Adipocyte (in vitro differentiated cells): ENCODE results near the gene SH3RF1.

Experiments
- DNase-seq: peaks from one replicate; pipeline ENCODE4 v3.0.0-alpha.2; 2015; ENCODE audit warnings: low read depth
- H3K27me3 ChIP-seq: replicated peaks from 2 replicates; pipeline ENCODE4 v1.7.0; 2013; ENCODE audit warnings: mild to moderate bottlenecking, low read length, moderate library complexity; ENCODE audit not compliant: control insufficient read depth, insufficient read depth
- H3K36me3 ChIP-seq: 2 replicates; pipeline ENCODE4 v1.7.0; 2013; ENCODE audit warnings: low read length, mild to moderate bottlenecking, moderate library complexity; ENCODE audit not compliant: control insufficient read depth, insufficient read depth, severe bottlenecking
- H3K4me1 ChIP-seq: 2 replicates; pipeline ENCODE4 v1.7.0; 2013; ENCODE audit warnings: mild to moderate bottlenecking, low read length, moderate library complexity; ENCODE audit not compliant: control insufficient read depth, insufficient read depth
- H3K4me3 ChIP-seq: 2 replicates; pipeline ENCODE4 v1.7.0; 2013; ENCODE audit warnings: mild to moderate bottlenecking, low read length, moderate library complexity
- H3K9ac ChIP-seq: 2 replicates; pipeline ENCODE4 v1.7.0; 2013; ENCODE audit warnings: mild to moderate bottlenecking, low read length, moderate library complexity
- H3K9me3 ChIP-seq: 2 replicates; pipeline ENCODE4 v1.7.0; 2013; ENCODE audit warnings: mild to moderate bottlenecking, low read length, moderate library complexity; ENCODE audit not compliant: control insufficient read depth

Gene SH3RF1

GRCh38 chr4:169174247-169174646, 96.5 kb downstream of the SH3RF1 start:
- H3K27me3 ChIP-seq: no peaks in the 10 kb centered on the region
- H3K9me3 ChIP-seq: no peaks in the 10 kb centered on the region
- no peak for DNase-seq
- no peaks in the 10 kb centered on the region for H3K4me1 ChIP-seq
- H3K4me3 ChIP-seq: no peak overlapping the region
- H3K9ac ChIP-seq: no peak overlapping the region
- no peaks in the 10 kb centered on the region for H3K36me3 ChIP-seq

DNA sequence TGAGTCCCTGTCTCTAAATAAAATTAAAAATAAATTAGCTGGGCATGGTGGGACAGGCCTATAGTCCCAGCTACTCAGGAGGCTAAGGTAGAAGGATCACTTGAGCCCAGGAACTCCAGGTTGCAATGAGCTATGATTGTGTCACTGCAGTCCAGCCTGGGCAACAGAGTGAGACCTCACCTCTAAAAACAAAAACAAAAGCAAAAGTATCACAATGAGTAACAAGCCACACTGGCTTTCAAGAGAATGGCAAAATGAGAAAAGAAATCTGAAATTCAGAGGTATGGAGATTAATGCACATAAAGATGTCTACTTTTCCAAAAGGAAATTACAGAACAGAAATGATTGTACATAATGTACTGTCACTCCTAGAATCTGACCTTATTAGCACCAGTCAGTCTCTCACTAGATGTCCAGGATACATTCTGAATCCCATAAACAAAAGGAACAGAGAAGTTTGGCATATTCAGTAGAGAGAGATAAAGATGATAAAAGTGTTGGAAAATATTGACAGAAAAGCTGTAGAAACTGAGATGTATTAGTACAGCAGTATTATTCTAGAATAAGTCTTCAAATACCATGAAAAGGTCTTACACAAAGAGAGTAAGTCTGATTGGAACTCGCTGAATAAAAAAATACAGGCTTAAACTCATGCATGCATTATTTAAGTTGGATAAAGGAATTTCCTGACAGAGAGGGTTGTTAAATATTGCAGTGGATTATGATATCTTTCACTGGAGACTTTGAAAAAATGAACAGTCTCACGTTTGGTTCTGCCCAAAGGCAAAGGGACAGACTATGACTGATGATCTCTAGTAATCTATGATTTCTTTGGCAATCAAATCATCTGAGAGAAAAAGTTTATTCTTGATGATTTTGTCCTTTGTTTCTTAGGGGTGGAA, 102.5 kb downstream of the SH3RF1 start:
- DNase-seq: peak; percentile 42
- peaks cover 5% of the 10 kb centered on the region for H3K36me3 ChIP-seq

GRCh38 chr4:169164669-169165415, 105.9 kb downstream of the SH3RF1 start:
- Histone ChIP-seq H3K9ac (peak overlapping the region; percentile 11), H3K9me3 (no peaks in the 10 kb centered on the region), H3K27me3 (no peaks in the 10 kb centered on the region), H3K36me3 (peaks cover 5% of the 10 kb centered on the region), H3K4me3 (no peak overlapping the region), H3K4me1 (peaks cover 36% of the 10 kb centered on the region)
- peak; percentile 72 for DNase-seq

More for the DNA sequence above, 102.5 kb downstream of the SH3RF1 start:
- Histone ChIP-seq H3K27me3 (no peaks in the 10 kb centered on the region), H3K9ac (no peak overlapping the region), H3K4me3 (no peak overlapping the region), H3K4me1 (peaks cover 19% of the 10 kb centered on the region), H3K9me3 (no peaks in the 10 kb centered on the region)

DNA sequence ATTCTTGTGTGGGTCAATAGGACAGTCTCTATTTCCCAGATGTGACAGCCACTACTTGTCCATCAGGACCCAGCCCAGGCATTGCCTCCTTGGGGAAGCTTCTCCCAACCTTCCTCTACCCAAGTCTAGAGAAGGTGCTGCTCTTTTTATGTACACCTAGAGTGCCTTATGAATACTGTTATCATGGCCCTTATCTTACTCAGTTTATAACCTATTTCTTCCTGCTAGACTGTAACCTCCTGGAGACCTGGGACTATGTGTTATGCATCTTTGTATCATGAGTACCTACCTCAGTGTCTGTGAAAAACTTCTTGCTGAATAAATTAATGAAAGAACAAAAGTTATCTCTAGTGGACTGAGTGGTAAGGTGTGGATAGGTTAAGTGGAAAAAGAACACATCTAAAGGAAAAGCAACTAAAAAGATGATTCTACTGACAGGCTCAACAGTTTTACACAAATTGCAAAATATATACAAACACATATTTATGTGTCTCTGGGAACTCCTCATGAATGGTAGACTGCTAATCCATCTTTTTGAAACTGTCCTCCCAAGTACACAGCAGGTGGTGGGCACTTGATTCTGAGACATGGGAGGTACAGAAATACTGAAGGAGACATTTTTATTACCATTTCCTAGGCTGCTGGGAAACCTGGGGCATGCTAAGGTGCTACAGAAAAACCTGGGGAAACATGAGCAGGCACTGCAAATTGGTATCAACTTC, 106.6 kb downstream of the SH3RF1 start:
- DNase-seq: no peak
- Histone ChIP-seq H3K27me3 (no peaks in the 10 kb centered on the region), H3K9me3 (no peaks in the 10 kb centered on the region), H3K36me3 (peaks cover 4% of the 10 kb centered on the region), H3K9ac (peak overlapping the region; percentile 11), H3K4me3 (no peak overlapping the region), H3K4me1 (peaks cover 43% of the 10 kb centered on the region)

GRCh38 chr4:169163495-169163894, 107.3 kb downstream of the SH3RF1 start:
- Histone ChIP-seq H3K4me3 (no peak overlapping the region), H3K9ac (no peak overlapping the region), H3K4me1 (peaks cover 49% of the 10 kb centered on the region), H3K27me3 (no peaks in the 10 kb centered on the region), H3K36me3 (no peaks in the 10 kb centered on the region), H3K9me3 (no peaks in the 10 kb centered on the region)
- DNase-seq: no peak

- peak overlapping the region; percentile 5 for H3K4me3 ChIP-seq
- peaks cover 7% of the 10 kb centered on the region for H3K36me3 ChIP-seq
- H3K4me1 ChIP-seq: peaks cover 51% of the 10 kb centered on the region
- DNase-seq: peak; percentile 15
- no peaks in the 10 kb centered on the region for H3K27me3 ChIP-seq
- no peak overlapping the region for H3K9ac ChIP-seq
- no peaks in the 10 kb centered on the region for H3K9me3 ChIP-seq
Observed at GRCh38 chr4:169160825-169161224, 109.9 kb downstream of the SH3RF1 start.

- peaks cover 42% of the 10 kb centered on the region for H3K4me1 ChIP-seq
- H3K9me3 ChIP-seq: no peaks in the 10 kb centered on the region
- H3K9ac ChIP-seq: peak overlapping the region; percentile 46
- H3K36me3 ChIP-seq: peaks cover 18% of the 10 kb centered on the region
- H3K4me3 ChIP-seq: peak overlapping the region; percentile 5
- DNase-seq: peak; percentile 82
- no peaks in the 10 kb centered on the region for H3K27me3 ChIP-seq
Observed at GRCh38 chr4:169159624-169160171, 111.1 kb downstream of the SH3RF1 start.

GRCh38 chr4:169158861-169159260, 111.9 kb downstream of the SH3RF1 start:
- DNase-seq: no peak
- Histone ChIP-seq H3K4me3 (no peak overlapping the region), H3K4me1 (peaks cover 33% of the 10 kb centered on the region), H3K9me3 (no peaks in the 10 kb centered on the region), H3K27me3 (no peaks in the 10 kb centered on the region), H3K9ac (no peak overlapping the region), H3K36me3 (peaks cover 27% of the 10 kb centered on the region)

DNA sequence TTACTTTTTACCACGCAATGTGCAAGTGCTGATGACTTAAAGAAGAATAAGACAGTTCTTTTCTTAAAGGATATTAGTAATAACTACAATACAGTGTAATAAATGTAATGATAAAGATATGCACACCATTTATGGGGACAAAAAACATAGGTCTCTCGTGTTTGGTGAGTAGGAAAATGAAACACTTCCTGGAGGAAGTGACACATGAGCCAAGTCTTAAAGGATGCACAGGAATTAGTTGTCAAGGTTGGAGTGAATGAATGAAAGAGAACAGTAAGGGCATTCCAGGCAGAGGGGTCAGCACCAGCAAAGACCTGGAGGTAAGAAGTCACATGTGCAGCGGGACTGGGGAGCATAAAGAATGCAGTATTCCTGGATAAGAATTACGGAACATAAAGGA, 112.7 kb downstream of the SH3RF1 start:
- Histone ChIP-seq H3K4me1 (peaks cover 32% of the 10 kb centered on the region), H3K9me3 (no peaks in the 10 kb centered on the region), H3K36me3 (peaks cover 34% of the 10 kb centered on the region), H3K27me3 (no peaks in the 10 kb centered on the region), H3K9ac (no peak overlapping the region), H3K4me3 (no peak overlapping the region)
- DNase-seq: no peak

DNA sequence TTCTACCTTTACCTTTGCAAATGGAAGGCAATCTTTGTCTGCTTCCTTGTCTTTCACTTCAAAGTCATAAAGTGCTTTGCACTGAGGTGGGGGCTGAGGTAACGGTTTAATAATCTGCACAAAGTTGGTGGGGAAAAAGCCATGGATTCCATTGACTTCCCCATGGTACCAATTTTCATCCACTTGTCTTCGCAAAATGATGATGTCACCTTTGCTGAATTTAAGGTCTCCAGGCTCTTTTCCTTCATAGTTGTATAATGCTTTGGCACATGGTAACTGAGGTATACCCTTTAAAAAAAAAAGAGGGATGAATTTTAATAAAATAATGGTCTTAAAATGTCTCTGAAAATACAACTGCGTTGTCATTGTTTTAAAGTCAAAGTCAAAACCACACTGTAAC, 114.4 kb downstream of the SH3RF1 start:
- peaks cover 45% of the 10 kb centered on the region for H3K36me3 ChIP-seq

DNA sequence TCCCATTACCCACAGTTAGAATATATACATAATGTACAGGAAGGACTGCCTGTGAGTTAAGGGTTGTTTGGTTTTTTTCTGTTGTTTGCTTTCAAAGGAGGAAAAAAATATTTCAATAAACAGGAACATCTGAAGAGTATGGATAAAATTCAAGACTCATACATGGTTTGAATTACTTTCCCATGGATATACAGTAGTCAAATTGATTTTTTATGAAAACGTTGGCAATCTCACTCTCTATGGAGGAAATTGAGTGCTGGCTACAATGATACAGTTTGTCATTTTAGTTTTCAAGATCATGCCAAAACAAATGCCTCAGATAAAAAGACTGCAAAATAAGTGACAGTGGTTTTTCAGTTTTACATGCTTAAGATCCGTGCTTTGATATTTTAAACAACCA, 116.6 kb downstream of the SH3RF1 start:
- peaks cover 18% of the 10 kb centered on the region for H3K4me1 ChIP-seq
- H3K9ac ChIP-seq: no peak overlapping the region
- H3K27me3 ChIP-seq: no peaks in the 10 kb centered on the region
- no peak for DNase-seq
- no peak overlapping the region for H3K4me3 ChIP-seq
- peaks cover 65% of the 10 kb centered on the region for H3K36me3 ChIP-seq
- H3K9me3 ChIP-seq: no peaks in the 10 kb centered on the region

More for the DNA sequence above, 114.4 kb downstream of the SH3RF1 start:
- Histone ChIP-seq H3K9ac (no peak overlapping the region), H3K4me1 (peaks cover 31% of the 10 kb centered on the region), H3K9me3 (no peaks in the 10 kb centered on the region), H3K4me3 (no peak overlapping the region), H3K27me3 (no peaks in the 10 kb centered on the region)
- no peak for DNase-seq
